Measurements from ENCODE around the gene TRIO.

GRCh38 chr5:14144586-14145434, 1.7 kb downstream of the TRIO start:
- TF ChIP-seq ZNF384 (IDR thresholded peaks at IDR 0.05) (no peak), HDGF (IDR thresholded peaks at IDR 0.05; ENCODE audit: borderline replicate concordance) (no peak), SP1 (IDR thresholded peaks at IDR 0.05) (no peak), BHLHE40 (IDR thresholded peaks at IDR 0.05; ENCODE audit: borderline replicate concordance) (no peak), NFRKB (IDR thresholded peaks at IDR 0.05) (no peak), CTBP1 (IDR thresholded peaks at IDR 0.05; ENCODE audit: borderline replicate concordance) (no peak), FOXK2 (IDR thresholded peaks at IDR 0.05) (no peak), ARNT (IDR thresholded peaks at IDR 0.05) (no peak), TARDBP (IDR thresholded peaks at IDR 0.05) (no peak), ELF4 (IDR thresholded peaks at IDR 0.05) (no peak)
